GM20000 (cell line): Measurements from ENCODE around the gene CCDC134.

Source experiments
- DNase-seq: peaks from one replicate; pipeline ENCODE4 v3.0.0; 2012; ENCODE audit warnings: low spot score
- CTCF ChIP-seq: IDR thresholded peaks from 2 replicates; pipeline ENCODE4 v1.5.1; 2012; ENCODE audit warnings: mild to moderate bottlenecking, control low read depth; ENCODE audit errors: extremely low read depth, missing control alignments

The CCDC134 gene

GRCh38 chr22:41766476-41766875 is 34.0 kb upstream of the CCDC134 start:
- no peak for TF ChIP-seq CTCF
- no peak for DNase-seq

GRCh38 chr22:41768430-41768829 is 32.0 kb upstream of the CCDC134 start:
- TF ChIP-seq CTCF: no peak
- DNase-seq: no peak

- DNase-seq: no peak
- TF ChIP-seq CTCF: no peak
Observed at GRCh38 chr22:41770715-41771468, 29.6 kb upstream of the CCDC134 start.

- TF ChIP-seq CTCF: no peak
- no peak for DNase-seq
Observed at GRCh38 chr22:41772198-41772597, 28.3 kb upstream of the CCDC134 start.

- no peak for DNase-seq
- no peak for TF ChIP-seq CTCF
Observed at GRCh38 chr22:41772645-41773044, 27.8 kb upstream of the CCDC134 start.

GRCh38 chr22:41775338-41775737 is 25.1 kb upstream of the CCDC134 start:
- TF ChIP-seq CTCF: no peak
- no peak for DNase-seq

GRCh38 chr22:41775976-41776375 is 24.5 kb upstream of the CCDC134 start:
- no peak for TF ChIP-seq CTCF
- DNase-seq: no peak
